ENCODE measurements around the gene RTBDN.

Gene RTBDN

DNA sequence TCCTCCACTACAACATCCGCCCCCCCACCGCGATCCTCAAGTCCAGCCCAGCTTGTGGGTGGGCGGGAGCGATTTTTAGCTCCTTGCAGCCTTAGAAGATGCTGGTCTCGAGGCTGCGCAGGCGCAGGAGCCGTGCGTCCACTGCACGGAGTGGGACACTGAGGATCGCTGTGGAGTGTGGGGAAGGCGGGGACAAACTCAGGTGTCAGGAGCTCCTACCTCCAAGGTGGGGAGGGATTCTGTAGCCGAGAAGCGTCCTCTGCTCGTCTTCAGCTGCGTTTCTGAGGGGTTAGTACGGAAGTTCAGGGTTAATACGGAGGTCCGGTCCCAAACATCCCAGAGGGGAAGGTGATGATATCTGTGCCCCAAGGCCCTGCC, at the start of gene RTBDN:
Gene RTBDN, minus strand, starts transcription at position 14 of the 378 bp plus-strand sequence. CDS start 4,600 bp downstream, outside the sequence.
- DNase-seq, result peak; percentile 90

DNA sequence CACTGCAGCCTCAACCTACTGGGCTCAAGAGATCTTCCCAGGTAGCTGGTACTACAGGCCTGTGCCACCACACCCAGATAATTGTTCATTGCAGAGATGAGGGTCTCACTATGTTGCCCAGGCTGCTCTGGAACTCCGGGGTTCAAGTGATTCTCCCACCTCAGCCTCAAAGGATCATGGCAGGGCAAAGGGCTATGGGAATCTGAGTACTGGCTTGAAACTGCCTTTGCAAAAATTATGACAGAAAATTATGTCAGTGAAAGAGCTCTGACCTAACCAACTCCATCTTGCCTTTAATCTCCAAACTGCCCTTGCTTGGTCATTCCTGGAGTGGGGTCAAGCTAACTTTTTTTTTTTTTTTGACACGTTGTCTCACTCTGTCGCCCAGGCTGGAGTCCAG, 48.2 kb upstream of the RTBDN start:
- no peak for DNase-seq

- DNase-seq, result peak; percentile 99
Observed at GRCh38 chr19:12881172-12881808, 46.9 kb upstream of the RTBDN start, which contains the start of gene DNASE2. Gene DNASE2, minus strand, starts transcription at chr19:12881449. Its CDS starts 74 bp downstream, at chr19:12881375.

- peak; percentile 76 for DNase-seq
Observed at GRCh38 chr19:12880551-12881171, 46.3 kb upstream of the RTBDN start.

GRCh38 chr19:12875086-12875485, 40.7 kb upstream of the RTBDN start:
- DNase-seq, result no peak

DNA sequence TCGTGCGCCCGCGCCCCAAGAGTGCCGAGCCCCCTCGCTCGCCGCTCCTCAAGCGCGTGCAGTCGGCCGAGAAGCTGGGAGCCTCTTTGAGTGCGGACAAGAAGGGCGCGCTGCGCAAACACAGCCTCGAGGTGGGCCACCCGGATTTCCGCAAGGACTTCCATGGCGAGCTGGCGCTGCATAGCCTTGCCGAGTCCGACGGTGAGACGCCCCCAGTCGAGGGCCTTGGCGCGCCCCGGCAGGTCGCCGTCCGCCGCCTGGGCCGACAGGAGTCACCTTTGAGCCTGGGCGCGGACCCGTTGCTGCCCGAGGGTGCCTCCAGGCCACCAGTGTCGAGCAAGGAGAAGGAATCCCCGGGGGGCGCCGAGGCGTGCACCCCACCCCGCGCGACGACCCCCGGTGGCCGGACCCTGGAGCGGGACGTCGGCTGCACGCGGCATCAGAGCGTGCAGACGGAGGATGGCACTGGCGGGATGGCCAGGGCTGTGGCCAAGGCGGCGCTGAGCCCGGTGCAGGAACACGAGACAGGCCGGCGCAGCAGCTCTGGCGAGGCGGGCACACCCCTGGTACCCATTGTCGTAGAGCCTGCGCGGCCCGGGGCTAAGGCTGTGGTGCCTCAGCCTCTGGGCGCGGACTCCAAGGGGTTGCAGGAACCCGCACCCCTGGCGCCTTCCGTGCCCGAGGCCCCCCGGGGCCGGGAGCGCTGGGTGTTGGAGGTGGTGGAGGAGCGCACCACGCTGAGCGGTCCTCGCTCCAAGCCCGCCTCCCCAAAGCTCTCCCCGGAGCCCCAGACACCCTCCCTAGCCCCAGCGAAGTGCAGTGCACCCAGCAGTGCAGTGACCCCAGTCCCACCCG, 39.7 kb upstream of the RTBDN start:
- DNase-seq, result no peak

- peak; percentile 19 for DNase-seq
Observed at GRCh38 chr19:12872941-12873890, 38.8 kb upstream of the RTBDN start.

DNA sequence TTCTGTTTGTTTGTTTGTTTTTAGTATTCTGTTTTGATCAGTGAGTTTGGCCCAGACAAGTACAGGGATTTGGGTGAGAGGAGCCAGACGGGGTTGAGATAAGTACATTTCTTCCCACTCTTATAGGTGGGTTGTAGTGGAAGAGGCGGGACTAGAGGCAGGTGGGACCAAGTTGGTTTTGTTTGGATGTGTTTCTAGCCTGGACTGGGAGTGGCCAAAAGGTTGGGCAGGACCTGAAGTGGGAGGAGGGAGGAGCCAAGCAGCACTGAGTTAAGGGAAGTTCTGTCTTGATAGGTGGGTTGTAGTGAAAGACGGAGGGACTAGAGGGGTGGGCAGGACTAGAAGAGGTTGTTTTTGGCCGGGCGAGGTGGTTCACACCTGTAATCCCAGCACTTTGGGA, 37.9 kb upstream of the RTBDN start:
- DNase-seq, result no peak

- no peak for DNase-seq
Observed at GRCh38 chr19:12871681-12872080, 37.3 kb upstream of the RTBDN start.

DNA sequence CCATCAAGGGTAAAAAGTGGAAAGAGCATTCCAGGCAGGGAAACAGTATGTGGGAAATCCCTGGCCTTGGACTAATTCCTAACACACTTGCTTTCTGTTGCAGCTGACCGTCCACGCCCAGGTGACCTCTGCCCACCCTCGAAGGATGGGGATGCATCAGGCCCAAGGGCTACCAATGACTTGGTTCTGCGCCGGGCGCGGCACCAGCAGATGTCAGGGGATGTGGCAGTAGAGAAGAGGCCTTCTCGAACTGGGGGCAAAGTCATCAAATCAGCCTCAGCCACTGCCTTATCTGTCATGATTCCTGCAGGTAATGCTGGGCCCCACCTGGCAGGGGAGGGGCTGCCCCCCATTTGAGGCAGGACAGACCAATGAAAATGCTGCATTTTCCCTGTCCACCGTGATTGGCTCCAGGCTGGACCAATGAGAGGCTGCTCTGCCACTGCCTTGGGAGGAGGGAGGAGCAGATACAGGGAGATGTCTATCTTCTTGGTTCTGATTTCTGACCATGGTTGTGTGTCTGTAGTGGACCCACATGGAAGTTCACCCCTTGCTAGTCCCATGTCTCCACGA, 34.2 kb upstream of the RTBDN start:
- peak; percentile 40 for DNase-seq

DNA sequence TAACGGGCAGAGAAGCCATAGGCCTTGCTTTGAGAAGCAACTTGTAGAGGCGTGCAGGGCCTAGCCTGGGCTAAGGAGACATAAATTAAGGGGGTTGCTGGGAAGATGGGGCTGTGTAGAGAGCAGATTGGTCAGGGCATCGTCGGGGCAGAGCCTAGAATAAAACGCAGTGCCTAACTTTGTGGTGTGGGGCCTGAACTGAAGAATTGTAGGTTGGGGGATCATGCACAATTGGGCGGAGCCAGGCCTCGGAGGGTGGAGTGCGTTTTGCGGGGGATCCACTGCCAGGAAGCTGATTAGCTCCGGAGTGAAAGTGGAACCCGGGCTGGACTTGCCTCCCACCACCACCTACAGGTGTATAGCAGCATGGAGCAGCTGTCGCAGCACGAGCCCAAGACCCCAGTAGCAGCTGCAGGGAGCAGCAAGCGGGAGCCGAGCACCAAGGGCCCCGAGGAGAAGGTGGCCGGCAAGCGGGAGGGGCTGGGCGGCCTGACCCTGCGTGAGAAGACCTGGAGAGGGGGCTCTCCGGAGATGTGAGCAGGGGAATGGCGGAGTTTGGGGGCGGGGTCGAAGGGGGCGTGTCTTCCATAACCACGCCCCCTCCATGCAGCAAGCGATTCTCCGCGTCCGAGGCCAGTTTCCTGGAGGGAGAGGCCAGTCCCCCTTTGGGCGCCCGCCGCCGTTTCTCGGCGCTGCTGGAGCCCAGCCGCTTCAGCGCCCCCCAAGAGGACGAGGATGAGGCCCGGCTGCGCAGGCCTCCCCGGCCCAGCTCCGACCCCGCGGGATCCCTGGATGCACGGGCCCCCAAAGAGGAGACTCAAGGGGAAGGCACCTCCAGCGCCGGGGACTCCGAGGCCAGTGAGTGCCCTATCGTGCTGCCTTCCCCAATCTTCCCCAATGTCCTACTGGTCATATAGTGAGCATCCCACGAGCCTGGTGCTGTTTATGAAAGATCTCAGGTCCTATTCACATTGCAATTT, 33.0 kb upstream of the RTBDN start:
- no peak for DNase-seq

DNA sequence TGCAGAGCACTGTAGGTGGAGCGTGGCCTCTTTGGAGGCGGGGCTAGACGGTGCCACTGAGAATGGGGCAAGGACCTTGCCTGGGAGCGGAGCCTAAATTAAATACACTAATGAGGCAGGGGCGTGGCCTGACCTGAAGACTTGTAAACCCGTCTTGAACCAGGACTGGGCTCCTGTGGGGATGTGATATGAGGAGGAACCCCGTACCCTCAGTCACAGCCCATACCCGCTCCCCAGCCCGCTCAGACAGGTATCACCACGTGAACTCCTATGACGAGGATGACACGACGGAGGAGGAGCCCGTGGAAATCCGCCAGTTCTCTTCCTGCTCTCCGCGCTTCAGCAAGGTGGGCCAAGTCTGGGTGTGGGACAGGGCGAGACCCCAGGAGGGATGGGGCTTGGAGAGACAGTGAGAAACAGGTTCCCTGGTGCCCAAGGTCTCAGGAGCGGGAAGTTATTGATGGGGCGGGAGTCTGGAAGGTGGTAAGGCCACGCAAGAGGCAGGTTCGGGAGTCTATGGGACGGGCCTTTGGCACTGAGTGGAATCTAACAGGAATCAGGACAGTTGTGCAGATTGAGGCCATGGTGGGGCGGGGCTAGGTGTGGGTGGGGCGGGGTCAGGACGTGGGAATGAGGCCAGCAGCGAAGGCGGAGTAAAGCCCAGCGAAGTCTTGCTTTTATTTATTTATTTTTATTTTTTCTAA, 32.2 kb upstream of the RTBDN start:
- DNase-seq, result no peak

GRCh38 chr19:12865746-12866415, 31.5 kb upstream of the RTBDN start:
- no peak for DNase-seq

DNA sequence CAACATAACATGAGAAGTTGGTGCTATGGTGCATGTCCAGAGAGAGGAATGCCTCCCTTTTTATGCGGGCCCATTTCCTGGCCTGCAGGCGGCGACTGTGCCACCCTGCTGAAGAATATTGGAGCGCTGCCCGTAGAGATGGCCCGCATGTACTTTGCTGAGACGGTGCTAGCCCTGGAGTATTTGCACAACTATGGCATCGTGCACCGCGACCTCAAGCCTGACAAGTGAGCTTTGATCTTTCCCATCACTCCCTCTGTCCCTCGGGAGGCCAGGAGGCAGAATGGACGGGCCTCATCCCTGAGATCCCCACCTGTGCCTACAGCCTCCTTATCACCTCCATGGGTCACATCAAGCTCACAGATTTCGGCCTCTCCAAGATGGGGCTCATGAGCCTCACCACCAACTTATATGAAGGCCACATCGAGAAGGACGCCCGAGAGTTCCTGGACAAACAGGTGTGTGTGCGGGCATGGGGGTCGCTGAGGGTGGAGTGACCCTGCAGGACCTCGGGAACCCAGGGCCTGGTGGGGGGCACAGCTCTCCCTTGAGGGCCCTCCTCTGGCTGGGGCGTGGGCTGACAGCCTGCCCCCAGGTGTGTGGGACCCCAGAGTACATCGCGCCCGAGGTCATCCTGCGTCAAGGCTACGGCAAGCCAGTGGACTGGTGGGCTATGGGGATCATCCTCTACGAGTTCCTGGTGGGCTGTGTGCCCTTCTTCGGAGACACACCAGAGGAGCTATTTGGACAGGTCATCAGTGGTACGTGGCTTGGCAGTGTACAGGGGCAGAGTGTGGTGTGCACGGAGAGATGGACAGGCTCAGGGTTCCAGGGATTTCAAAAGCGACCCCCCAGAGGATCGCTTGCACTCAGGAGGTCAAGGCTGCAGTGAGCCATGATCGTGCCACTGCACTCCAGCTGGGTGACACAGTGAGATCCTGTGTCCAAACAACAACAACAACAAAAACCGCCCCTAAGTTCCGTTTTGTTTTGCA, 30.6 kb upstream of the RTBDN start:
- DNase-seq, result no peak

DNA sequence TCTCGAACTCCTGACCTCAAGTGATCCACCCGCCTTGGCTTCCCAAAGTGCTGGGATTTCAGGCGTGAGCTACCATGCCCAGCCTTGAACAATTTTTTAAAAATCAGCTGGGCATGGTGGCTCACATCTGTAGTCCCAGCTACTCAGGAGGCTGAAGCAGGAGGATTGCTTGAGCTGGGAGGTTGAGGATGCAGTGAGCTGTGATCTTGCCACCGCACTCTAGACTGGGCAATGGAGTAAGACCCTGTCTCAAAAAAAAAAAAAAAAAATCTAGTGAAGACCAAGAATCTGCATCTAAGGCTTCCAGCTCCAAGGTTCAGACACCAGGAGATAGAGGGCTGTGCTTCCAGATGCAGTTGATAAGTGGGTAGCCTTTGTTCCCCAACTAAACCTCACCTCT, 29.8 kb upstream of the RTBDN start:
- no peak for DNase-seq

DNA sequence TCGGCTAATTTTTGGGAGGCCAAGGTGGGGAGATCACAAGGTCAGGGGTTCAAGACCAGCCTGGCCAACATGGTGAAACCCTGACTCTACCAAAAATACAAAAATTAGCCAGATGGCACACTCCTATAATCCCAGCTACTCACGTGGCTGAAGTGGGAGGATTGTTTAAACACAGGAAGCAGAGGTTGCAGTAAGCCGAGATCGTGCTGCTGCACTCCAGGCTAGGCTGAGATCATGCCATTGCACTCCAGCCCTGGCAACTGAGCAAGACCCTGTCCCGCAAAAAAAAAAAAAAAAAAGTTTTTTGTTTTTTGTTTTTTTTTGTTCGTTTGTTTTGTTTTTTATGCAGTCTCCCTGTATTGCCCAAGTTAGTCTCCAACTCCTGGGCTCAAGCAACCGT, 25.2 kb upstream of the RTBDN start:
- DNase-seq, result no peak

GRCh38 chr19:12858041-12858928, 23.9 kb upstream of the RTBDN start:
- DNase-seq, result no peak

All from NCI-H69 (cell line).